Measurements from ENCODE around the gene SPACA4.
A peak's percentile ranks its signal among the peaks of the same experiment; 100 is the strongest.

Gene SPACA4

DNA sequence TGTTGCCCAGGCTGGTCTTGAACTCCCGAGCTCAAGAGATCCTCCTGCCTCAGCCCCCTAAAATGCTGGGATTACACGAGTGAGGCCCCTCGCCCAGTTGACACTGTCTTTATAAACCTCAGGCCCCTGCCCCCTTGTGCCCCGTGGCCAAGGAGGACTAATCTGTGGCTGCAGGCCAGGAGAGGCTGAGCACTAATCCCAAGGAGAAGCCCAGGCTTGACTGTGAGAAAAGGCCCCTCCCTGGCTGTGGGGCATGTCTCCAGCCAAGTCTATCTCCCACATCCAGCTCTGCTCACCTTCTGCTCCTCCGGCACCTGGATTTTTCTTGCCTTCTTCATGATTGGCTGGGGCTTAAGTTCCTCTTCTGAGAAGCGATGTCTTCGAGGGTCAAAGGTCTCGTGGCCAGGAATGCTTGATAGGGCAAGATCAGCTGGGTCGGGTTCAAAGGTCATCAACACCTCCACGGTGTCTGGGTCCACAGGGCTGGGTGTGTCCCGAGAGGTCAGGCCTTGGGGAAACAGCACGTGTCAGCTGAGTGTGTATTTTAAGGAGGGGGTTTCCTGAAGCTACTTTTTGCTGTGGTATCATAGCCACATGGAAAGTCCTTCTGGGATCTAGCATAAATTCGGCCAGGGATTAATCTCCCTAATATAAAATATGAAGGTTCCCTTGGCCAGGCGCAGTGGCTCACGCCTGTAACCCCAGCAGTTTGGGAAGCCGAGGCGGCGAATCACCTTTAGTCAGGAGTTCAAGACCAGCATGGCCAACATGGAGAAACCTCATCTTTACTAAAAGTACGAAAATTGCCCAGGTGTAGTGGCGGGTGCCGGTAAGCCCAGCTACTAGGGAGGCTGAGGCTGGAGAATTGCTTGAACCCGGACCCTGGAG, 26.9 kb downstream of the SPACA4 start:
- no peak for DNase-seq (ENCODE audit: extremely low read depth in 1 of 2, low read depth in 1 of 2)

DNA sequence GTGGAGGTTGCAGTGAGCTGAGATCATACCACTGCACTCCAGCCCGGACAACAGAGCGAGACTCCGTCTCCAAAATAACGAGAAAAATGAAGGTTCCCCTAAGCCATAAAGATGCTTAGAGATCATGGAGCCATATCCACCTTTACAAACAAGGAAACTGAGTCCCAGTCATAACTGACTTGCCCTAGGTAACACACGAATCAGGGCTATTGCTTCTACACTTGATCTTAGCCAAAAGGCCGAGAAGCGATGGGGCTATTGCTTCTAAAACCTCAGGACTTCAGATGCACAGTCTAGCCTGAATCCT, 27.4 kb downstream of the SPACA4 start:
- DNase-seq (ENCODE audit: extremely low read depth in 1 of 2, low read depth in 1 of 2) = no peak

DNA sequence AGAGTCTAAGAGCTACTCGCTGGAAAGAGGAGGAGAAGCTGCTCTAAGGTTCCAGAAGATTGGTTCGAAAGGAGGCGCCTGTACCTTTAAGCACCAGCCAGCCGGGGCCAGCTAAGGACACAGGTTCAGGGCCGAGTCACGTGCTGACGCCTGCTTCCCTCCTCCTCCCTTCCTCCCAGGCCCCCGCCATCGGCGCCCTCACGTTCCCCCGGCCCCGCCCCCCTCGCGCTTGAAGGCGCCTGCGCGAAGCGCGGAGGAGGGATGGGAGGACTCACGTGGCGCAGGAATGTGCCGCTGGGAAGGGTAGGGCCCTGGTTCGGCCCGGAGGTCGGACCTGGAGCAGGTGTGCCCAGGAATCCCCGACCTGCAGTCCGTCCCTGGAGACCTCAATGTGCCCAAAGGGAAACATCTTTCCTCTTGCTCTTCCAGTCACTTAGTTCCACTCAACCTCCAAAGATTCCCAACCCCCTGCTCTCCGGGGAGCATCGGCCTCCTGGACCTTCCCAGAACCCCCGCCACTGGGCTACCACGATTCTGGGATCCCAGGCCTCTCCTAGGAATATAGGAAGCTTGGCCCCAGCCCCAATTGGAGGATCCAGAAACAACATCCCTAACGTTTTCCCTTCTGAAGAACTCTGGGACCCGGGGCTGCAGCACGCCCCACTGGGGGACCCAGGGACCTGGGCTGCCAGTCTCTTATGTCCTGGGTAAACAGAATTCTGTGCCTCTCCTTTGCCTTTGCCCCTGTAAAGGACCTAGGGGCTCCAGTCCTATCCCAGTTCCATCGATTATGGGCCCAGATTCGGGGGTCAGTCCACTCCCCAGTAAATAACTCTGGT, 28.1 kb downstream of the SPACA4 start:
- peak; percentile 81 to 84 for DNase-seq (ENCODE audit: extremely low read depth in 1 of 2, low read depth in 1 of 2)

DNA sequence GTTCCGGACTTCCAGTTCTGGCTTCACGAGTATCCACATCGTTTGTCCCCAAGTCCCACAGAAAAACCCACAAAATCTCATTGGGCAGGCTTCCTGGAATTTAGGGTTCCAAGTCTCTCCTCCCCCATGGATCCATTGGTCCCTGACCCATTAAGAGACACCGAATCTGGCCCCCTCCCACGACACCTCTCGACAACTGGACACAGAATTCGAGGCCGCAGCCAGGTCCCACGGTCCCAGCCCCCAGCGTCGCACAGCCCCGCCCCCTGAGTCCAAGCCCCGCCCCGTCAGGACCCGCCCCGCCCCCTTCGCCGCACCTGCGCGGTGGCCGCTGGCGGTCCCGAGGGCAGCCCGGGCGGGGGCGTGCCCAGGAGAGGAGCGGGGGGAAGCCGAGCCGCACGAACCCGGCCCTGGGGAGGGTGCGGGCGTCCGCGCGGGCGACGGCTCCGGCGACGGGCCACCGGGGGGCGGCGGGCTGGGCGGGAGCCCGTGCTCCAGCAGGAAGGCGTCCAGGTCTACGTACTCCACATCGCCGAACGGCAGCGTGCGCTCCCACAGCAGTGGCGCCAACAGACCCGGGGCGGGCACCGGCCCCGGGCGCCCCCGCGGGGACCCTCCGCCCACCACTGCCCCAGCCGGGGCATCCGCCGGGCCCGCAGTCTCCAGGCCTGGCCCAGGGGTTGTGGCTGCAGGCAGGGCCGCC, 28.9 kb downstream of the SPACA4 start:
- DNase-seq (ENCODE audit: extremely low read depth in 1 of 2, low read depth in 1 of 2) = peak in 1 of 2 donors; percentile 63

DNA sequence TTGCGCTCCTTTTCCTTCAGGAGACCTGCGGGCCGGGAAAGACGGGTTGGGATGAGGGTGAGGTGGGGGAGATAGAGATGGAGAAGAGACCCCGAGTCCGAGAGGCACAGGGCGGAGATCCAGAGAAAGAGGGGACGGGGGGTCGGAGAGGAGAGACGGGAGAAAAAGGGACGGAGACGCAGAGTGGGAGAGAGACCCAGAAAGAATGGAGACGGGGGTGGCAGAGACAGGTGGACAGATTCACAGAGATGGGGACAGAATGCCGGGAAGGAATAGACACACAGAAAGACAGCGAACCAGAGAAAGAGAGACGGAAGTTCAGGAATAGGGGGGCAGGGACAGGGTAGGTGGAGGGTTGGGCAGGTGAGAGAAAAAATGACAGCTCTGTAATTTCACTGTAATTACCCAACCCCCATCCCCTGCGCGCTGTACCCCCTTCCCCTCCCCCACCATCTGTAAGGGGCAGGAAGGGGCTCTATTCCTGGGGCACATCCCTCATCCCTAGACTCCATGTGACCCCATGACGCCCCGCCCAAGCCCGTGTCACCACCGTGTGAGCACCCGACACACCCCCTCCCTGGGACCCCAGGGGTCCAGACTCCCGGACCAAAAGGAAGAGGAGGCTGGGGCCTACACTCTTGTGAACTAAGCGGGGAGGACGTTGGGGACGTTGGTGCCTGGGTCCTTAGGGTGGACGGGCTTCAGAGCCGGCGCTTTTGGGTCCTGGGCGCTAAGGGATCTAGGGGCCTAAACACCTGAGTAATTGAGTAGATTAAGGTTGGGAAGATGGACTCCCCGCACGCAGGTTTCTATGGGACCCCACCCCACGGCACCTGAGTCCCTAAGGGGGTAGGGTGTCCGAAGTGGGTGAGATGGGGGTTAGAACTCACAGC, 29.7 kb downstream of the SPACA4 start:
- DNase-seq (ENCODE audit: extremely low read depth in 1 of 2, low read depth in 1 of 2) = no peak

DNA sequence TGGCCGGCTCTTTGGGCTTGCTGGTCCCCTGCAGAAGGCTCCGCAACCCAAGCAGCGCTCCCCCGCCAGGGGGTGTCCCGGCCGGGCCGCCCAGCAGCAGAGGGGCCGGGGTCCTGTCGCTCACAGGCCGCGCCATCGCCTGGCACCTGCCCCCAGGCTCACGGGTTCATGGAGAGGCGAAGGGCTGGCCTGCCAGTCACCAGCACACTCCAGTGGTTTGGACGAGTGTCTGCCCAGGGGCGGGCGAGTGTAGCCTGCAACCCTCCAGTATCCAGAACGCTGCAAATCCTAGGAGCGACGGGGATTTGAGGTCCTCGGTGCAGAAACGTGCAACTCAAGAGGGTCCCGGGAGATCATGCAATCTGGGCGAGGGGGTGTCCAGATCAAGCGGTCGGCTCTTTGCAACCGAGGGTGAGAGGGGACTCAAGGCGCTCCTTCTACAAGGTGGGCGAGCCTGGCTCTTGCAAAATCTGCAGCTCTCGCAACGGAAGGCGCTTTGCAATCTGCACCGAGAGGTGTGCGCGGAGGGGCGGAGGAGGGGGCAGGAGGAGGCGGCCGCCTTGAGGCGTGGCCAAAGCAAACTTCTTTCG, 30.4 kb downstream of the SPACA4 start, which contains the start of gene DBP:
Gene DBP, minus strand, starts transcription at position 521 of the 590 bp plus-strand sequence. Its CDS starts 385 bp downstream, at position 136.
- no peak for DNase-seq (ENCODE audit: extremely low read depth in 1 of 2, low read depth in 1 of 2)

DNA sequence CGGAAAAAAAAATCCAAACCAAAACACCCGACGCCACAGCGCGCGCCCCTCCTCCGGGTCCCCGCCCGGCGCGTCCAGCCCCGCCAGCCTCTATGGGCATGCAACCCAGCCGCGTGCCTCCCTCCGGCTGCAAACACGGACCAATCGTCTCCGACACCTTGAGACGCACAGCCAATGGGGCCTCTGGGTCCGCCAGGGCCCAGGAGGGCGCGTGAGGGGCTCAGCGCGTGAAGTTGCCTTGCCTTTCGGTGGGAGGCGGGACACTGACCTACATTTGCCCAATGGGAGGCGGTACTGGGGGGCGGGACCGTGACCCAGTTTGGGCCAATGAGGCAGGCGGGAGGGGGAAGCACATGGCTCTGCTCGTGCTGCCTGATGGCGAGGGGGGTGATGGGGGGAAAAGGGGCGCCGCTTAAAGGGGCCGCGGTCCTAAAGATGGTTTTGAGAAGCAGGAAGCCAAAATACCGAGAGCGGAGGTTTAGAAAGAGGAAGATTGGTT, 31.0 kb downstream of the SPACA4 start:
- peak; percentile 98 to 99 for DNase-seq (ENCODE audit: extremely low read depth in 1 of 2, low read depth in 1 of 2)

DNA sequence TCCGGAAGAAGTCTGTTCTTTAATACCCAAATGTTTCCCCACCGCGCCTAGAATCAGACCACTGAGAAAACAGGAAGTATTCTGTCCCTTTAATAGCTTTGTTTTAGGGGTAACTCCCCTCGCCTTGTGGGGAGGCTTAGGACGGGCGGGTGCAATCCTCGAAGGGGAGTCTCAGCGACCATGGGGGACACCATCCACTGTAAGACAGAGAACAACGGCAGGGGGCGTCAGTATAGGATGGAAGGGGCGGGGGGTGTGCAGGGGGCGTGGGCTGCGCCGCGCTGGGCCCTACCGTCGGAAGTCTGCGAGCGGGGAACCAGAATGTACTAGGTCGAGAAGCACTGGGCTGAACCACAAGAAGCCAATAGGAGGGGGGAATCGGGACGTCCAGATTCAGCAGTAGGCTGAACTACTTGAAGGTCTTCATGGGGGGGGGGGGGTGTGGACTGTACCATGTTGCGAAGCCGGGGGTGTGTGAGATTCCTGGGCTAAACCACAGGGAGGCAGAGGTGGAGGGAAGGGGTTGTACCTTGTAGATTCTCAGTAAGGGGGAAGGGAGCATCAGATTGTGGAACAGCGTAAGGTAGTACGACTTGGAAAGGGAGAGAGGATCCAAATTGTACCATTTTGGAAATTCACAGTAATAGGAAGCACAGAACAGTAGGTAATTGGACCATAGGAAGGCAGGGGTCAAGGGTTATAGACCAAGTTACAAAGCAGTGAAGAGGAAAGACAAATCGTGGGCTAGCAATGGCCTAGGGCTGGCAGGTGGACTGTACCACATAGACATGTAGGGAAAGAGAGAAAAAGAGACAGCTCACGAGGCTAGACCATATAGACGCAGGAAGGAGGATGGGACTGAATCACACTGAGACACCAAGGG, 31.6 kb downstream of the SPACA4 start:
- DNase-seq (ENCODE audit: extremely low read depth in 1 of 2, low read depth in 1 of 2) = peak; percentile 56 to 61

DNA sequence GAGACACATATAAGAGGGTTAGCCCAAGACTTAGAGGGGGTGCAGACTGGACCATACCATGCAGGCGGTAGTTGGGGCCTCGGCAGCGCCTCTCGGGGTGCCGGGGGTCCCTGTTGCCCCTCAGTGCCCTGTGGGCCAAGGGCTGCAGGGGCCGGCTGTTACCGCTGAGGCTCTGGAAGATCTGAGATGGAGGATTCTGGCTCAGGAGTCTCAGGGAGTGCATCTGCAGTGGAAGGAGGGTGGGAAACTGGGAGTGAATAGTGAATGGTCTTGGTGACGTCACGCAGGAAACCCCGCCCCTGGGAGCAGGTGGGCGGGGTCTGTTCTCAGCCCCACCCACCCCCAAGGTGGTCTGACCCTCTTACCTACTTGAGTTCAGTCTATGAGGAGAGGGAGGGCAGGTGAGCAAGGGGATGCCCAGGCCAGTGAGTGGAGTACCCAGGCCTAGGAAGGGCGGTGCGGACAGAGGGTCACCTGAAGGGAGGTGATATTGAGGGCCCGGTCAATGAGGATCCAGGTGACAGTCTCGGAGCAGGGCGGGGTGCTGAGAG, 32.4 kb downstream of the SPACA4 start:
- DNase-seq (ENCODE audit: extremely low read depth in 1 of 2, low read depth in 1 of 2) = no peak

DNA sequence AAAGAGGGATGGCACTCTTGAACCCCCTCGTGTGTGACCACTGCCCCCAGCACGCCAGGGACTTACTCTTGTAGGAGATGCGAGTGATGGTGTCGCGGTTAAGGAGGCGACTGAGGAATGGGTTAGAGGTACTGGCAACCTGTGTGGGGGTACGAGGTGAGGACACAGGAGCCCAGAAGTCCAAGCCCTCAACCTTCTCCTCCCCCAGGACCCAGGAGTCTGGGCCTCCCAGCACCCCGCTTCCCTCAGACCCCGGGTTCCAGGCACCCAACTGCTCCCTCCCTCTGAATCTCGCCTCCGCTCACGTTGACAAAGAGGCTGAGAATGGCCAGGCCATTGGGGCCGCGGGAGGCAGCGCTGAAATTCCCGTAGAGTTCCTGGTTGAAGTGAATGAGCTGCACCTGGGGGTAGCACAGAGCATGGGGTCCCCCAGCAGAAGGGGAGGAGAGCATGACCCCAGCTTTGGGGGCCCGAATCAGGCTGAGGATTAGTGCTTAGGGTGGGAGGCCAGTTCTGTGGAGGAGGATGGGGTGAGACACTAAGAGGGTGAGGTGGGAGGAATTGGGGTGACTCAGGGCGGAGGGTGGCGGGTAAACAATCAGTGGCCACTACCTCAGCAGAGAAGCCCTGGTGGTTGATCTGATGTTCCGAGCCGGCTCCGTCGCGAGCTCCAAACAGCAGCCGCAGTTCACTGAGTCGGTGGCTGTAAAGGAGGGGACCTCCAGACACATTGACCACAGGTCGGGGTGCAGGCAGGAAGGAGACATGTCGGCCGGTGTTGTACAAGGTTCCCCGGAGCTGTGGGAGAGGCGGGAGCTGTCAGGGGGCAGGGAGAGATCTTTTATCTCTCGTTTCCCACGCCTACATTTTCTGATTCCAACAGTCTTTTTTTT, 33.2 kb downstream of the SPACA4 start:
- DNase-seq (ENCODE audit: extremely low read depth in 1 of 2, low read depth in 1 of 2) = no peak

DNA sequence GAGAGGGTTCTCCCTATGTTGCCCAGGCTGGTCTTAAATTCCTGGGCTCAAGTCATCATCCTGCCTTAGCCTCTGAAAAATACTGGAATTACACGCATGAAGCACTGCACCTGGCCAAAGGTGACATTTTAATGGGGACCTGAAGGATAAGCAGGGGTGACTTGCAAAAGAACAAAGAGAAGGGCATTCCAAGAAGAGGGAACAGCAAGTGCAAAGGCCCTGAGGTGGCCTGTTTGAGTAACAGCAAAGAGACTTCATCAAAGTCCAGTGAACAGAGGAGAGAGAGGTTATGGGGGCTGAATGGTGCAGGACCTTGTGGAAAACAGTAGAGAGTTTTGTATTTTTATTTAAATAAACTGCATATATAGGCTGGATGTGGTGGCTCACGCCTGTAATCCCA, 35.3 kb downstream of the SPACA4 start:
- DNase-seq (ENCODE audit: extremely low read depth in 1 of 2, low read depth in 1 of 2) = no peak

DNA sequence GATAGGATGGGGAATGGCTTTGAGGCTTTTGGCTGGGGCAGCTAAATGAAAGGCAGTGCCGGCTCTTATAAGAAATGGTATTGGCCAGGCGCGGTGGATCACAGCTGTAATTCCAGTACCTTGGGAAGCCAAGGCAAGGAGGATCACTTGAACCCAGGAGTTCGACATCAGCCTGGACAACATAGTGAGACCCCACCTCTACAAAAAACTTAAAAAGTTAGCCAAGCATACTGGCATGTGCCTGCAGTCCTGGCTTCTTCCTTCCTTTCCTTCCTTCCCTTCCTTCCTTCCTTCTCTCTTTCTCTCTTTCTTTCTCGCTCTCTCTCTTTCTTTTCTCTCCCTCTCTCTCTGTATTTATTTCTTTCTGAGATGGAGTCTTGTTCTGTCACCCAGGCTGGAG, 36.3 kb downstream of the SPACA4 start:
- DNase-seq (ENCODE audit: extremely low read depth in 1 of 2, low read depth in 1 of 2) = no peak

DNA sequence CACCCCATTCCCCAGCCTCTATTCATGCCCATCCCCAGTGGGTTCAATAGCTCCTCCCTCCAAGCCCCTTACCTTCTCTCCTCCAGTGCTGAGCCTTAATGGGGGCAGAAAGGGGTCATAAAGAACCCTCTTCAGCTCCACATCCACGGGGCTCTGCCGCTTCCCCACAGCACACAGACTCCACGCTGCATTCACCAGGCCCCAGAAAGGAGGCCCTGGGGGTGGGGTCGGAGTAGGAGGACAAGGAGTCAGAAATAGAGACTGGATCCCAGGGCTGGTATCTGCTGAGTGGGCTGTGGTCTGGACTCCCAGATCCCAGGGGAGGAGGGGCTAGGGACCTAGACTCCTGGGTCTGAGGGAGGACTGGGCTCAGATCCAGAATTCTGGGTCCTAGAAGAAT, 37.8 kb downstream of the SPACA4 start:
- DNase-seq (ENCODE audit: extremely low read depth in 1 of 2, low read depth in 1 of 2) = no peak

DNA sequence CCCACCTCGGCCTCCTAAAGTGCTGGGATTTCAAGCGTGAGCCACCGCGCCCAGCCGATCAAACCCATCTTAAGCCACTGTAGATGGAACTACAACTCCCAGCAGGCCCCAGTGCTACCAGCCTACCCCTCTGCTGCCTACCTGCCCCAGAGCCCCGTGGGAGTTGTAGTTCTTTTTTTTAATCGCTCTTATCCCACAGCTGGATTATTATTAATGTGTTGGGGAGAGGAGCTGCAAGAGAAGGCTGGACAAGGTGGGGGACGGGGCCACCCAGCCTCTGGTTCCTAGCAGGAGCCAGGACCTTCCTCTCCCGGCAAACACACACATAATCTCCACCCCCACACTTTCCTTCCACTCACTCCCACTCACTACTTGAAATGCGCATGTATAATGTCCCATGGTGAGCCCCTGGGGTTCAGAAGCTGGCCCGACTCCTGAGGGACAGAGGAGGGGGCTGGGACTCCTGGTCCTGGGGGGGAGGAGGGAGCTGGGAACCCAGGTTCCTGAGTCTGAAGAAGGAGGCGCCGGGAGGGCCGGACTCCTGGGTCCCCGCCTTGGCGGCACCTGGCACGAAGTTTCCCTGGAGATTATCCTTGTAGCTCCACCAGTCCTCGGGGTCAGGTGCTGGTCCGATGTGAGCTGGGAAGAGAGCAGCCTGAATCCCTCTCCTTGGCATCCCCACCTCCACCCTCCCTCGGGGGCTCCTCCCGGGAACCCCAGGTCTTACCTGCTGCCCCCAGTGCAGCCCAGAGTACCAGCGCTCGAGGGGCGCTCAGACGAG, 38.5 kb downstream of the SPACA4 start:
- peak; percentile 46 to 52 for DNase-seq (ENCODE audit: extremely low read depth in 1 of 2, low read depth in 1 of 2)

DNA sequence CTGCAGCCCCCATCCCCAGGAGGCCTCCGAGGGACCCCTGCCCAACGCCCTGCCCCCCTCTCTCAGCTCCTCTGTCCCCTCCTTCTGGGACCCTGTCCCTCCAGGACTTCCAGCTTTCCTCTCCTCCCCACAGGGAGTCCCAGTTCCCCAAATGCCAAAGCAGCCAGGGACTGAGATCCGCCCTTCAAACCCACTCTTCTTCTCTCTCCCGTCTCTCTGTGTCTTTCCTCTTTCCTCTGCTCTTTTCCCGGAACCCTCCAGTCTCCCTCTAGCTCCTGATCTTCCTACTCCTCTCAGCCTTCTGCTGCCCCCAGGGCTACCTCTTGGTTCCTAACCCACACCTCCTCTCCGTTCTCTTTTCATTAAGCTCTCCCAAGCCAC, 39.1 kb downstream of the SPACA4 start:
- no peak for DNase-seq (ENCODE audit: extremely low read depth in 1 of 2, low read depth in 1 of 2)

DNA sequence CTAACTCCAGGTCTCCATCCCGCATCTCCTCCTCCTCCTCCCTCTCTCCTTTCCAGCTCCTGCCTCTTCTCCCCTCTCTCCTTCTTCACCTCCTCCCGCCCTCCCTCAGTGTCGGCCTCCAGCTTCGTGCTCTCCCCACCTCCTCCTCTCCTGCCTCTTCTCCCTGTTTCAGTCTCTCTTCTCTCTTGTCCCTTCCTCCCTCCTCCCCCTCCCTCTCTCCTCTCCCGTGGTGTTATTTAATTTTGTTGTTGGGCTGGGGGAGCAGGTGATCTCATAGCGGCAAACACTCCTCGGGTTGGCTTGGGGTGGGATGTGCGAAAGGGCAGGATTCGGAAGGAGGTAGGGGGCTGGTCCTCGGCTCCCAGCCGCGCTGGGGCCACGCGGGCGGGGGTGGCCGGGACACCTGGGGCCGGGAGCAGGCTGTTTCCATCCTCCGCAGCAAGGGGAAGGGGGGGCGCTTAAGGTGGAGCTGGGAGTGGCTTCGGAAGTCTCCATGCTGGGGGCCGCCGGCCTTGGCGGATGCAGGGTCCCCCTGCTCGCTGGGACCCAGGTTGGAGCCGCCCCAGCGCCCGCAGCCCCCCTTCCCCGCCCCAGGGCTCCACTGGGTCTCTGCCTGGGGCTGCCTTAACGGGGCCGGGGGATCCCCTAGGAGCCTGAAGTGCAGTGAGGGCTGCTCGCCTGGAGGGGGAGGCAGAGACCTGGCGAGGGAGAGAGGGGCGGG, 39.6 kb downstream of the SPACA4 start, which contains the start of gene CA11:
Gene CA11, minus strand, starts transcription at position 187 of the 721 bp plus-strand sequence. CDS start 555 bp downstream, outside the sequence.
- peak; percentile 82 for DNase-seq (ENCODE audit: extremely low read depth in 1 of 2, low read depth in 1 of 2)

Measured in activated CD8-positive, alpha-beta memory T cell treated with anti-CD3 and anti-CD28 coated beads for 1 hour (primary cell).